Transverse colon (tissue), 3 donors: ENCODE data around the gene MGME1.

Experiments
- EP300 ChIP-seq: sonication (generic); formaldehyde crosslinking; IDR thresholded peaks from one replicate; pipeline ENCODE4 v1.6.1; 2017; ENCODE audit warnings: antibody characterized with exemption, low read depth
- POLR2A ChIP-seq: fragments of 450-650 bp; IDR thresholded peaks from one replicate; pipeline ENCODE4 v1.6.1; 2016; ENCODE audit warnings: antibody characterized with exemption, mild to moderate bottlenecking, moderate library complexity
- POLR2AphosphoS5 ChIP-seq, 3 donors: sonication (generic); formaldehyde crosslinking; IDR thresholded peaks; one replicate each; pipeline ENCODE4 v1.6.1; 2016; ENCODE audit warnings: antibody characterized with exemption in 3 of 3

- TF ChIP-seq EP300 (no peak), POLR2A (no peak), POLR2AphosphoS5 (IDR thresholded peaks at IDR 0.05) (no peak)
Measured at GRCh38 chr20:17941087-17941825, 27.6 kb upstream of the MGME1 start.
